LNCAP (cell line): ENCODE data around the gene SZRD1.

Experiments used
- CTCF ChIP-seq: fragments of 450-650 bp; IDR thresholded peaks from 2 replicates; pipeline ENCODE4 v1.5.1; 2017; ENCODE audit warnings: mild to moderate bottlenecking

Gene SZRD1

GRCh38 chr1:16340673-16341072 is 26.4 kb upstream of the SZRD1 start:
- no peak for TF ChIP-seq CTCF

GRCh38 chr1:16342331-16343062 is 24.5 kb upstream of the SZRD1 start:
- no peak for TF ChIP-seq CTCF

- TF ChIP-seq CTCF, result no peak
Measured at GRCh38 chr1:16348414-16349182, 18.4 kb upstream of the SZRD1 start.

GRCh38 chr1:16349847-16350406 is 17.1 kb upstream of the SZRD1 start:
- no peak for TF ChIP-seq CTCF

- no peak for TF ChIP-seq CTCF
Measured at GRCh38 chr1:16351456-16351993, 15.5 kb upstream of the SZRD1 start.

- peak; percentile 29; the same call in 1 of the 2 replicates for TF ChIP-seq CTCF
Measured at GRCh38 chr1:16351994-16352841, 14.8 kb upstream of the SZRD1 start, which contains the start of gene FBXO42. FBXO42 (minus strand) TSS chr1:16352480; CDS start chr1:16315418, 37,062 bp downstream.
